ENCODE results near the gene GRK5.
A peak's percentile ranks its signal among the peaks of the same experiment; 100 is the strongest.

Gene GRK5

DNA sequence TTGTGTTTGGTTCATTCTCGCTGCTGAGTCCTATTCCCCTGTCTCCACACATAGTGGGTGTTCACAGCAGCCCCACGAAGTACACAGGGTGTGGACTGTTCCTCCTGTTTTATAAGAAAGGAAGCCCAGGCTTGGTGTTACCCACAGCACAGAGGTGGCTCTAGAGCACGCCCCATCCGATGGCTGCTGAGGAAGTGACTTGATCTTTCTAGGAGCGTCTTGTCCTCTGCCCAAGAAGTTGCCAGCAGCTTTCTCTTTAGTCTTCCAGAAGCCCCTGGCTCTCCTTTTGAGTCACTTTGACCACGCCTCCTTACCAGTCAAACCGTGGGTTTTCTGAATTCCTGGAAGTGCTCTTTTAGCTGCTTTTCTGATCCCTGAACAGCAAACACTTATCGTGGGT is 94.0 kb downstream of the GRK5 start:
- peak; percentile 35 for DNase-seq (ENCODE audit: low read depth)

DNA sequence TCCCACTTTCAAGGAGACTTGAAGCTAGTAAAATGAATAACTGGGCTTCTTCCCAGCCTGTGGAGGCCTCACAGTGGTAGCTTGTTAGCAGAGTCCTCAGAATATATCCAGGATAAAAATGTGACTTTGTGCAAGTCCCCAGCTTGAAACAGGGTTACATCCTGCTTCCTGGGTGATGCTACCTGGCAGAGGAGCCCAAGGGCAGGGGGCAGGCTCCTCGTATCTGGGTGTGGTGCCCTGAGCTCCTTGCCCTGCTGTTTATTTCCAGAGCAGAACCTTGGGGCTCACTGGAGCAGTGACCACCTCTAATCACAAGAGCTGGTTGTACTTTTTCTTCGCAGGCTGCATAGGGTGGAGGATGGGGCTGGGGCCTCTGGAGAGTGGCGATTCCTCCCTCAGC is 94.8 kb downstream of the GRK5 start:
- DNase-seq (ENCODE audit: low read depth), result no peak

DNA sequence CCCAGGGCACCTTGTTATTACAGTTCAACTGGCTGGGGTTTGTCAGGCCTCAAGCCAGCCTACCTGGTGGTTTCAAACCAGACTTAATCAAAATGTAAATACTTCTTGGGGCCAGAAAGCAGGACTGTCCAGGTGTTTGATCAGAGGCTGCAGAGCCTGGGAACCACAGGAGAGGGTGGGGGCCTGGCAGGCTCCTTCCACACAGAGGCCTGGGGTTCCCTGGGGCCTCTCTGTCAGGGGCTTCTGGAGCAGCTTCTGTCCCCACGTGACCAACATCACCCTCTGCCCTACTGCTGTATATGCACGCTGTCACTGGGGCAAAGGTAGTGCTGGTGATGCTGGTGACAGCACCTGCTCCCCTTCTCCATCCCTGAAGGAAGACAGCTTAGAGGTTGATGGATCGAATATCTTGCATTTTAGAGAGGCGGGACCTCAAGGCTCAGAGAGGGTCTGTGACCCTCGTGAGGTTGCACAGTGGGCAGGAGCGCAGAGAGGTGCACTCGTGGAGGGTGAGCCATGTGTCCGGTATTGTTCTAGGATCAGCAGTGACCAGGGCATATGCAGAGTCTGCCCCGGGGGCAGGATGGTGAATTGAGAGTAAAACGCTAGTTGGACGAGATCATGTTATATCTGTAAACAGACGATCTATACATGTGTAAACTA is 95.4 kb downstream of the GRK5 start:
- no peak for DNase-seq (ENCODE audit: low read depth)

DNA sequence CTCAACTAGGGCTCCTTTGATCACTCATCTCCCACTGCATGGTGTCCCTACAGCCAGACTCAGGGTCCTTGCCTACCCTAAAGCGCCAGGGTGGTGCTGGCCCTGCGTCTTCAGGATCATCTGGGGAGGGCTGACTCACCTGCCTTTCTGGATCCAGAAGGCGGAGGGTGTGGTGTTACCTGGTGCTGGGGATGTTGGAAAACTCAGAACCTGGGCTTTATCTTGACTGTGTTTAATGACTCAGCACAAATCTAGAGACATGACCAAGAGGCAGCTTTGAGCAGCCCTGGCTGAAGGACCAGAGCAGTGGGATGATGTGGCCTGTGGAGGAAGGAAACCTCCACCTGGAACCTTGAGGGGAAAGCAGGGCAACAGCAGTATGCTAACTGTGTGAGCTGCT is 96.5 kb downstream of the GRK5 start:
- DNase-seq (ENCODE audit: low read depth), result no peak

DNA sequence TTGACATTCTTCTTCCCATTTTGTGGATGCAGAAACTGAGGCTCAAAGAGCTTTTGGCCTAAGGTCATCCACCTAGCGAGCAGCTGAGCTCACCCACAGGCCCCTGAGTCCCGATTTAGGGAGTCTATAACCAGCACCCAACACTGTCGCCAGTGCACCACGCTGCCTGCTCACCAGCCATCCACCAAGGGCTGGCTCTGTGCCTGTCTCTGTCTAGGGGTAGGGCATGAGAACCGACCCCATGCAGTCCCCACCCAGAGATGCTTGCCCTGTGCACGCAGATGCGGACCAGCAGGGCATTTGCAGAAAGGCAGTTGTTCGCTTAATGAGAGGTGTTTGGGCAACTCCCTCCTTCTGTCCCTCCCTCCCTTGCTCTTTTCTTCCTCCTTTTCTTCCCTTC is 97.2 kb downstream of the GRK5 start:
- DNase-seq (ENCODE audit: low read depth), result no peak

DNA sequence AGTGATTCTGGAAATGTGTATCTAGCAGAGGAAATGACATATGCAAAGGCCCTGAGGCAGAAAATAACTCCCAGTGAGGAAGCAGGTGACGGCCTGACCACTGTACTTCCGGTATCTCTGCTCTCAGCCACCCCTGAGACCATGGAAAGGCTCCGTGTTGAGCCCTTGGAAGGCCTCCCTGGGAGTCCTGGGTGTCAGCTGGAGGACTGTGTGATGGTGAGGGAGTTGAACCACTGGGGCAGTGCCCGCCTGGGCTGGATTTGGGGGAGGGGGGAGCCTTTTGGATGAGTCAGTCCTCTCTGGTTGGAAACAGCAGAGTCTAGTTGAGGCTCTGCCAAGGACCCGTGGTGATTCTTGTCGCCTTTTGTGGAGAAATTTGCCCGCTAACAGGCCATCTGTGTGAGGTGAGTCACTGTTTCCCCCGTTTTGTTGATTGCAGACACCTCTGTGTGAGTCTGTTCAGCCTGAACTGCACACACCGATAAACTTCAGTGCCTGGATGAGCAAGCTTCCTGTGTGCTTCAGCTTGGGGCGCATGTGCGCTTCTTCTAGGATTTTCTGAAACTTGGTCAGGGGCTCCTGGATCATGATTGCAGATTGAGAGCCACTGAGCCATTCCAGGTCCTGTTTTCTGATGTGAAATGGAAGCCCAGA is 98.6 kb downstream of the GRK5 start:
- DNase-seq (ENCODE audit: low read depth), result peak; percentile 80

DNA sequence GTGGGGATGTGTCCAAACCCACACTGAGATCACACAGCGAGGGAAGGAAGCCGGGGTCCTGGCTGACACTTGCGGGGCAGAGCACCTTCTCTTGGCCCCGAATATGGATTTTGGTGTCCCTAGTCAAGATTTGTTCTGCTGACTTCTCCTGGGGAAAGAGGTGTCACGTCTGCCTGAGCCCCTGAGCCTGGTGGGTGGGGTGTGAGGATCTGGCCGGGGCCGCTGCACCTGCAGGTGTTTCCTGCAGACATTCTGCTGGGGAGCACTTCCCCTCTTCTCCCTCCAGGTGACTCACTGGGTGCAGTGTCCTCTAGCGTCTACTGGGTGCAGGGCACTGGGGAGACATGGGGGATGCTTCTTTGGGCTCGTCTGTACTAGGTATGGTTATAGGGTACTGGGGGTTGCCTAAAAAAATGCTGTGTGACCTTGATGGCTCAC is 99.2 kb downstream of the GRK5 start:
- DNase-seq (ENCODE audit: low read depth), result peak; percentile 53

DNA sequence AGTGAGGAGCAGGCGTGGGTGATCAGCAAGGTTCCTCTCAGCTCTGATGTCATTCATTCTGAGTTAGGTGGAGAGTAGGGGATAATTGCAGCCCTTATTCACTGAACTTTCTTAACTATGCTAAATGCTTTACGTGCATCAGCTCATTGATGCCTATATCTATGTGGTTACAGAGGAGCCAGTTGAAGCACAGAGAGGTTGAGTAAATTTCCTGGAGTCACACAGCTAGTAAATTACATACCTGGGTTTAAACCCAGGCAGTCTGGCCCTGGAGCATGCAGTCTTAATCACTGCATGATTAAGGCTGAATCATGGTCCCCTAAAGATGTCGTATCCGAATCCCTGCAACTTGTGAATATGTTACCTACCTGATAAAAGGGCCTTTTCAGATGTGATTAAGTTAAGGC is 99.6 kb downstream of the GRK5 start:
- no peak for DNase-seq (ENCODE audit: low read depth)

DNA sequence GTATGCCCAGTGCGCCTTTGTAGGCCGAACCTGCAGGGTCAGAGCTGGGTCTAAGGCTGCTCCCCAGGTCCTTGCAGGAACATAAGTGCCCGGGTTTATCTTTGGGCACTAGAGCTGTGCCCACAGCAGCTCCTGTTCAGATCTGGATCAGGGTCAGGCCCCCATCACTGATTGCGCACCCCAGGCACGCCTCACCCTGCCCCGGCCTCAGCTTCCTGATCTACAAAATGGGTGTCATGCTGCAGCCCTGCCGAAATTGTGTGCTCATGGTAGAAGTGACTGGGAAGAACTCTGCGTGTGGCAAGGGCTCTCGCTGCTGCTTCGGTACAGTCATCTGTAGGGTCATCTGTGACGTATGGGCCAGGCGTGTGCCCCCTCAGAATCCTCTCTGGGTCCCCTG is 100.7 kb downstream of the GRK5 start:
- no peak for DNase-seq (ENCODE audit: low read depth)

DNA sequence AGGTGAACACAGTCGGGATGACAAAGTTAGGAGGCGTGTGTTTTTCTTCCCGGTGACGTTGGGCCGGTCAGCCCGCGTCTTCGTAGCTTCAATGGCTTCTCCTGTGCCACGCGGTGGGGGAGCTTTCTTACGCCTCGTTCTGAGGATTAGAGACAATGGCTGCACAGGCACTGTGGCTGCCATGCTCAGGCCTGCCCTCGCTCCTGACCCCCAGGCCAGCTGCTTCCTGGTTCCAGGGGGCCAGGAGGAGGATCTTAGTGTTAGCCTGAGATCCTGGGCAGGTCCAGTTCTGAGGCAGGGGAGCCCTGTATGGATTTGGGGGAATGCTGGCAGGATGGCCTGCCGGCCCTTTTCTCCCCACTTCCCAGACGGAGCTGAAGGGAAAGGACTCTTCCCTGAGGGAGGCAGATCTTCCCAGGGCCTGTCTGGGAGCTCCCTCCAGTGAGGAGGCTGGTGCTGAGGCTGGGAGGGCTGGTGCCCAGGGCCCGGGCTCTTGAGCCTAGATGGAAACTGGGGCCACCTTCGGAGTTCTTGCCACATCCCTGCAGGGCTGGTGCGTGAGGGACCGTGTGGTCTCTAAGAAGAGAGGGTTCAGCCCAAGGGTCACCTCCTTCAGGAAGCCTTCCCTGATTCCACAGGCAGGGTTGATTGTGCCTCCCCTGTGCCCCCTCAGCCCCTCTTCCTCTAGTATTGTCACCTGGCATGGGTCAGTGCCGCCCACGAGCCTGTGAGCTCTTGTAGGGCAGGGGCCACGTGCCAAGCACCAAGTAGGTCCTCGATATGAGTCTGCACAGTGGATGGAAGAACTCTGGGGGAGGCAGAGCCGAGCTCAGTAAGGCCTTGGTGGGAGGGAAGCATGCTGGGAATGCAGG is 101.4 kb downstream of the GRK5 start:
- no peak for DNase-seq (ENCODE audit: low read depth)

DNA sequence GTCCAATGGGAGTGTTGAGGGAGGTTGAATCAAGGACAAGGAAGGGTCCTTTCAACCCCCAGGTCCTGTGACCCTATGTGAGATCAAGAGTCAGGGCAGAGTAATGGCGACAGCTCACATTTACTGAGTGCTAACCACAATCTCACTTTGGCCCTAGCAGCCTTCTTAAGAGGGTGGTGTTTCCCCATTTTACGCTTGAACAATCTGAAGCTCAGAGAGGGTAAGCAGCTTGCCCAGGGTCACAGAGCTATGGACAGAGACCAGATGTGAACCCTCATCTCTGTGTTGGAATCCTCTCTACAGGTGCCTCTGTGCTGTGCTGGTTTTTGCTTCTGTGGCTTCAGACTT is 102.0 kb downstream of the GRK5 start:
- no peak for DNase-seq (ENCODE audit: low read depth)

DNA sequence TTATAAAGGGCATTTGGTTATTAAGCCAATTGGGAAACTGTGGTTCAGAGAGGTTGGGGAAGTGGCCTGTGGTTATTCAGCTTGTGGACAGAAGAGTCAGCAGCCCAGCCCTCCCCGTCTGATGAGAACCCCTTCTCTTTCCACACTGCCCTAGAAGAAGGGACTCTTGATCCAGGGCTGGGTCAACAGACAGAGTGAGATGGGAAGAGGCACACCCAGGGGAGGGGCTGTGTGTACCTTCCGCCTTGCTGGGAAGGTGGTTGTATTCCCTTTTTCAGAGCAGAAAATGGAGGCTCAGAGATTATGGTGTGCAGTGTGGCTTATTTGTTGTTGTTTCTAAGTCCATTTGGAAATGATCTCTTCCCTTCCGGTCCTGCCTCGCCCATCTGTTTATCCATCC is 103.4 kb downstream of the GRK5 start:
- DNase-seq (ENCODE audit: low read depth), result no peak

DNA sequence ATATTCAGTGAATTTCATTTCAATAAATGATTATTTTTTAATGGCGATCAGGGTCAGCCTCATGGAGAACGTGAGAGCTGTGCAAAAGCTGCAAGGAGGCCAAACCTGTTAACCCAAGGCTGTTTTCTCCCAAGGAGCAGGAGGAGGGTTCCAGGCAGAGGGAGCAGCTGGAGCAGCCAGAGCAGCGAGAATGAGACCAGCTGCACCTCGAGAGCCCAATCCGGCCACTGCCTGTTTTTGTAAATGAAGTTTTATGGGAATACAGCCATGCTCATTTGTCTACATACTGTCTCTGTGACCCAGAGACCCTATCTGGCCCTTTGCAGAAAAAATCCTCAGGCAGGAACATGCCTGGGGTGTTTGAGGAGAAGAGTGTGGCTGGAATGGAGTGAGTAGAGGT is 104.9 kb downstream of the GRK5 start:
- no peak for DNase-seq (ENCODE audit: low read depth)

DNA sequence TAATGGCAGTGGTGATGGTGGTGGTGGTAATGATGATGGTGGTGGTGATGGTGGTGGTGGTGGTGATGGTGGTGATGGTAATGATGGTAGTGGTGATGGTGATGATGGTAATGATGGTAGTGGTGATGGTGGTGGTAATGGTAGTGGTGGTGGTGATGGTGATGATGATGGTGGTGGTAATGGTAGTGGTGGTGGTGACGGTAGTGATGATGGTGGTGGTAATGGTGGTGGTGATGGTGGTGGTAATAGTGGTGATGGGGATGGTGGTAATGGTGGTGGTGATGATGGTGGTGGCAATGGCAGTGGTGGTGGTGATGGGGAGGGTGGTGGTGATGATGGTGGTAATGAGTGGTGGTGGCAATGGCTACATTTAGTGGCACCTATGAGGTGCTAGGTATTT is 105.7 kb downstream of the GRK5 start:
- no peak for DNase-seq (ENCODE audit: low read depth)

DNA sequence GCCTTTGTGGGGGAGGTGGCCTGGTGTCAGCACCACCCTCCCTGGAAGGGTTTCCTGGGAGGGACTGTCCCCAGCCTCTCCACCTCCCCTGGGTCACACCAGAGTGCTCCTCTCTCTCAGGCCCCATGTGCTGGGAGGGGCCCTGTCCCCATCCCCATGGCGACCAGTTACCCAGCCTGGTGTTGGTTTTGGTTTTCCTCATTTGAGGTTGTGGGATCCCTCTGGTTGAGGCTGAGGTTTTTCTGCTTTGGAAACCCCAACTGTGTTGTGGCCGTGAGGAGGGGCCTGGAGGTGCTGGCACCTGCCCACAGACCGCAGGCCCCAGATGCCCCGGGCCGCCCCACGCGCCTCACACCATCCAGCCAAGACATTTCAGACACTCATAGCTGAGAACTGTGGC is 106.3 kb downstream of the GRK5 start:
- DNase-seq (ENCODE audit: low read depth), result no peak

DNA sequence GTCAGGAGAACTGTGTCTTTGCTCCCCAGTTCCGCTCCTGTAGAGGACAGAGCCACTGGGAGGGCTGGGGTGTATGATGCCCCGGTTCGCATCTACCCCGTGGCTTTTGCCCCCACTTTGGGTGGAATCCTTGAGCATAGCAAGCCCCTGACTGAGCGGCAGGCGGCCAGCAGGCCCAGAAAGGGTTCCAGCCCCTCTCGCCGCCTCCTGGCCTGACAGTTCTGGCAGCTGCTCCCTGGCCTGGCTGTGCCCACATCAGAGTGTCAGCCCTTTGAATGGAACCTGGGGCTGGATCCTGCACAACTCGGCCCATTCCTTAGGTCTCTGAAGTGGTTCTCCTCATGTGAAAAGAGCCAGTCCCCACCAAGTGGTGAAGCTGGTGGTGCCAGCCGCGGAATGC is 106.7 kb downstream of the GRK5 start:
- DNase-seq (ENCODE audit: low read depth), result no peak

DNA sequence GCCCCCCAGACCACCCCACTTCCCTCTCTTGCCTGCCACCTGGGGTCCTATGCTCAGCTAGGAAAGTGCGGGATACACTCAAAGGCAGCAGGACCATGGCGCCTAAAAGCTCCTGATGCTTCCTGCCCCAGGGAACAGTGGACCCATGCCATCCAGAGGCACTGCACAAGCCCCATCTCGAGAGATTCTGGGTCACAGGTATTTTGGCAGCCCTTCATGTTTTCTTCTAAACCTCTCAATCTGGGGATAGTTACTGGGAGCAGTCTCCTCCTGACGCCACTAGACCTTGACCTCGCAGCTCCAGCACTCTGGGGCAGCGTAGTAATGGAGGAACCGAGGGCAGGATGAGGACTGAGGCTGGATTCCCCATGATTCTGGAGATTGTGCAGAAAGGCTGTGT is 107.1 kb downstream of the GRK5 start:
- no peak for DNase-seq (ENCODE audit: low read depth)

DNA sequence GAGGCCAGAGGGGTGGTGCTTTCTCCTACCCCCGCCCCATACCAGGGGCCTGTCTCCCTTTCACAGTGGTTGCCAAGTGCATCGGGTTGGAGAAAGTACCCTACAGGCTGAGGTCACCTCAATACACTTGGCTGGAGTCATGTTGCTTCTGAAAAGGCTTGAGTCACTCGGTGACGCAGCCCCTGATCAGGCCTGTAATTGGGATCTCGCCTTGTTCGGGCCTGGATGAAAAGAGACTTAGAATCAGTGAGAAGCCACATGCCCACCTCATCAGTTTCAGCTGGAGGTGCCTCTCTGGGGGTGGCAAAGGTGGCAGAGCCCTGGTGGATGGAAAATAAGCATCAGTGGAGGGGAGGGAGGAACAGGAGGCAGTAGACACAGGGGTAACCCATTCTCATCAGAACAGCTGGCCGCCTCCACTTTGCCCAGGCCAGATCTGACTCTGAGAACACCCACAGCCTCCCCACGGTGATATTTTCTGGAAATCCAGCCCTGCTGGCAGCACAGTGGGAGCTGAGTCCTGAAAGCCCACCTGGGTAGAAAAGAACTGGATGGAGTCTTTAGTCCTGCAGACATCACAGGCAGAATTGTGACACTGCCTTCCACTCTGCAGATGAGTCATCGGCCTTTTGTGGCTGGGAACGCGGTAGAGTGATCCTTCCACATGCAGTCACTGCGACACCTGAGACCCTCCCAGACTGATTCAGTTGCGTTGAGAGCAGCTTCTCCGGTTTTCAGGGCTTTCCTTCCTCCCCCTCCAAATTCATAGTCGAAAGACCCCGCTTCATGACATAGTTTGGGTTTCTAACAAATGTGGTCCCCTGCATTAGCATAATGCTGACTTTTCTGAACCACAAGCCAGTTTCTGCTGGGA is 108.0 kb downstream of the GRK5 start:
- DNase-seq (ENCODE audit: low read depth), result peak; percentile 57

DNA sequence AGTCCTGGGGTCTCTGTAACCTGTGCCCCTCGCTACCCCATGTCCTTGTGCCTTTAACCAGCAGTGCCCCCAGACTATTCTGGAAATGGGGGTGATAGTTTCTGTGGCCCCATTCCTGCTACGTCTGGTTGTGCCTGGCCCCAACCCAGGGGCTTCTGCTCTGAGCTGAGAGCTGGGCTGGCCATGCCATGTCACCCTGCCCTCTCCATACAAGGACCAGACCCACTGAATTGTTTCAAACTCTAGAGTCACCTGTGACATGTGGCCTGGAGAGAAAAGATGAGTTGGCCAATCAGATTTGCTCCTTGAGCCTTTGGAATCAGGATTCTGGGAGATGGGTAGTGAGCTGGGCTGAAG is 108.6 kb downstream of the GRK5 start:
- no peak for DNase-seq (ENCODE audit: low read depth)

DNA sequence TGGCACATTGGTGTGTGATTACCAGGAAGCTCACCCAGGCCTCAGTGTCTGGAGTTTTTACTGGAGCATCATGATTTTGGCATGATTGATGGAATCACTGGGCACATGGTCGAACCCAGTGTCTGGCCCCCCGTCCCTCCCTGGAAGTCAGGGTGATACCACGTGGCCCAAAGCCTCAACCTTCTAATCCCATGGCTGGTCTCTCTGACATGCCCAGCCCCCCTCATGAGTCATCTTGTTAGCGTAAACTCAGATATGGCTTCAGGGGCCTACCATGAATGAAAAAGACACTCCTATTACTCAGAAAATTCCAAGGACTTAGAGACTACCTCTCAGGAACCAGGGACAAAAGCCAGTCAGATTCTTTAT is 109.3 kb downstream of the GRK5 start:
- DNase-seq (ENCODE audit: low read depth), result no peak

DNA sequence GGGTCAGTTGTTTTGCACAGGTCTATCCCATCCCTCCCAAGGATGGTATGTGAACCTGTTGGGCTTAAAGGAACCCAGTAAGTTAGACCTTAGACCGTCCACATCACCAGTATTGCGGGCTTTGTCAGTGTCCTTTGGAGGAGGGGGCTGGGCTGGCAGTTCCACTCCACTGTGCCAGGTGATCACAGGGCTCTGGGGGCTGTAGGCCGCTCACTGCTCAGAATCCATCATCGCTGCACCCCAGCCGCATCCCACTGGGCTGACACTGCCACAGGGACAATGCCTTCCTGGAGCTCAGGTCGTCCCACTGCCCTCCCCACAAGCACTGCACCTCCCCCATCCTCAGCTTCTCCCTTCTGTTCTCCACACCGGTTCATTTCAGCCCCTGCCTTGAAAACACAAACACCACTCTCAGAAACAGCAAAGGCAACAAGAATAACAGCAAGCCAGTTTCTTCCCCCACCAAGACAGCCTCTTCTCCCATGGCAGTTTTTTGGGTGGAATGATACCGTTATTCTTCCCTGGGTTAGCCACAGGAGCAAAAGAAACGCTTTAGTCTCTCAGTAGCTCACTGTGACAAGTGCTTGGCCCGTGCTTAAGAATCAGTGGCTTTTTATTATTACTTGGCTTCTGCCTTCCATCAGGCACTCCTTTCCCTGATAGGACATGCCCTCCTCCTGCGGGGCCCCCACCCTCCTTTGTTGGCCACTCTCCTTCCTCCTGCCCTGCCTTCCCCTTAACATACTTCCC is 111.2 kb downstream of the GRK5 start:
- no peak for DNase-seq (ENCODE audit: low read depth)
